IMR-90 (cell line): ENCODE measurements around the gene SAMD11. TPM values are rescaled to one million over a fixed set of nuclear protein-coding genes. Genes with fewer than 3 reads are reported as not detected.

ENCODE experiments used
- ATAC-seq: fragments of 200-7000 bp; cut with Tn5 transposase; 2 replicates; pipeline ENCODE4 v1.9.1; 2020; ENCODE audit warnings: low read depth, mild to moderate bottlenecking, moderate library complexity
- BruUV-seq: library from RNA; stranded (reverse); fragments of 400-500 nt; replicated peaks from 2 replicates; lab custom pipeline; 2021; lab: Mats Ljungman, UMichigan
- CTCF ChIA-PET: fragments of 300-600 bp; formaldehyde crosslinking; extraction: SDS; loops from one replicate; lab custom pipeline; 2021; ENCODE audit warnings: antibody characterized with exemption; lab: Yijun Ruan, JAX
- POLR2A ChIA-PET: fragments of 300-600 bp; sonication (Branson Sonifier 250); formaldehyde crosslinking; loops from one replicate; lab custom pipeline; 2022; ENCODE audit warnings: antibody characterized with exemption; ENCODE audit not compliant: unreplicated experiment; lab: Charles Lee
- DNase-seq: peaks from one replicate; pipeline ENCODE4 v3.0.0; 2013
- H2AFZ ChIP-seq: replicated peaks from 2 replicates; pipeline ENCODE3; 2013; ENCODE audit warnings: low read length, mild to moderate bottlenecking; ENCODE audit not compliant: poor library complexity
- H2AK5ac ChIP-seq: 2 replicates; pipeline ENCODE4 v1.6.1; 2013; ENCODE audit warnings: low read depth, low read length, inconsistent platforms
- H2AK9ac ChIP-seq: replicated peaks from 2 replicates; pipeline ENCODE3; 2013; ENCODE audit warnings: mild to moderate bottlenecking, low read depth, low read length, moderate library complexity; ENCODE audit not compliant: poor library complexity
- H2BK120ac ChIP-seq: 2 replicates; pipeline ENCODE4 v1.6.1; 2013; ENCODE audit warnings: low read depth, low read length, inconsistent platforms
- H2BK15ac ChIP-seq: 3 replicates; pipeline ENCODE4 v1.6.1; 2013; ENCODE audit warnings: low read depth, low read length, inconsistent platforms
- H2BK20ac ChIP-seq: 2 replicates; pipeline ENCODE4 v1.6.1; 2013; ENCODE audit warnings: low read depth, mild to moderate bottlenecking, inconsistent platforms, low read length, moderate library complexity
- H2BK5ac ChIP-seq: 2 replicates; pipeline ENCODE4 v1.6.1; 2013; ENCODE audit warnings: mild to moderate bottlenecking, low read depth, low read length, inconsistent platforms; ENCODE audit not compliant: poor library complexity, severe bottlenecking
- H3K14ac ChIP-seq: replicated peaks from 2 replicates; pipeline ENCODE4 v1.6.1; 2013; ENCODE audit warnings: low read depth, low read length, inconsistent platforms
- H3K18ac ChIP-seq: 2 replicates; pipeline ENCODE4 v1.6.1; 2013; ENCODE audit warnings: low read depth, low read length, control low read depth
- H3K23ac ChIP-seq: 2 replicates; pipeline ENCODE4 v1.6.1; 2013; ENCODE audit warnings: low read depth, low read length, inconsistent platforms
- H3K27ac ChIP-seq: 2 replicates; pipeline ENCODE4 v1.5.1; 2013; ENCODE audit warnings: mild to moderate bottlenecking, control low read depth, low read length; ENCODE audit not compliant: insufficient read depth
- H3K27me3 ChIP-seq: 2 replicates; pipeline ENCODE4 v1.6.1; 2013; ENCODE audit warnings: low read length; ENCODE audit not compliant: control insufficient read depth, insufficient read depth
- H3K36me3 ChIP-seq: 2 replicates; pipeline ENCODE4 v1.6.1; 2013; ENCODE audit warnings: low read length, mixed read lengths; ENCODE audit not compliant: control insufficient read depth, insufficient read depth
- H3K4ac ChIP-seq: 2 replicates; pipeline ENCODE4 v1.6.1; 2013; ENCODE audit warnings: low read depth, low read length, inconsistent platforms
- H3K4me1 ChIP-seq: 2 replicates; pipeline ENCODE4 v1.6.1; 2013; ENCODE audit warnings: low read length, mixed read lengths; ENCODE audit not compliant: control insufficient read depth, insufficient read depth
- H3K4me2 ChIP-seq: 2 replicates; pipeline ENCODE4 v1.6.1; 2013; ENCODE audit warnings: low read depth, mild to moderate bottlenecking, control low read depth, low read length, moderate library complexity
- H3K4me3 ChIP-seq: 2 replicates; pipeline ENCODE4 v1.5.1; 2013; ENCODE audit warnings: low read depth, mild to moderate bottlenecking, control low read depth, low read length, moderate library complexity; ENCODE audit not compliant: insufficient read depth
- H3K56ac ChIP-seq: 2 replicates; pipeline ENCODE4 v1.6.1; 2013; ENCODE audit warnings: low read length, inconsistent platforms; ENCODE audit not compliant: insufficient read depth; ENCODE audit errors: extremely low read depth
- H3K79me1 ChIP-seq, 2 experiments: 2 replicates each; pipeline ENCODE4 v1.6.1; 2013; ENCODE audit warnings: low read length in 2 of 2, inconsistent platforms in 1 of 2, low read depth in 1 of 2
- H3K9ac ChIP-seq: 2 replicates; pipeline ENCODE4 v1.6.1; 2013; ENCODE audit warnings: low read depth, low read length, control low read depth
- H3K9me1 ChIP-seq: 2 replicates; pipeline ENCODE4 v1.6.1; 2013; ENCODE audit warnings: low read length, inconsistent platforms; ENCODE audit not compliant: insufficient read depth
- H3K9me3 ChIP-seq: 2 replicates; pipeline ENCODE4 v1.6.1; 2013; ENCODE audit warnings: low read length; ENCODE audit not compliant: control insufficient read depth, insufficient read depth
- H4K20me1 ChIP-seq: 2 replicates; pipeline ENCODE4 v1.6.1; 2013; ENCODE audit warnings: low read length, inconsistent platforms; ENCODE audit not compliant: insufficient read depth
- H4K5ac ChIP-seq: 2 replicates; pipeline ENCODE4 v1.6.1; 2013; ENCODE audit warnings: mild to moderate bottlenecking, low read depth, low read length, control low read depth
- H4K8ac ChIP-seq, 2 experiments: 2 replicates each; pipeline ENCODE4 v1.6.1; 2013; ENCODE audit warnings: low read depth in 2 of 2, low read length in 2 of 2, control low read depth in 1 of 2, inconsistent platforms in 1 of 2
- H4K91ac ChIP-seq: 2 replicates; pipeline ENCODE4 v1.6.1; 2013; ENCODE audit warnings: low read depth, low read length, inconsistent platforms; ENCODE audit not compliant: insufficient read depth
- CTCF ChIP-seq: conservative IDR thresholded peaks from 2 replicates; pipeline ENCODE4 v1.5.1; 2012; ENCODE audit warnings: mild to moderate bottlenecking, low read depth, low read length, improper control_type of control experiment
- ELK1 ChIP-seq: fragments of 150-350 bp; IDR thresholded peaks from 2 replicates; pipeline ENCODE4 v1.6.1; 2016; ENCODE audit warnings: low read depth, mild to moderate bottlenecking, low read length, moderate library complexity, borderline replicate concordance
- MAFK ChIP-seq: IDR thresholded peaks from 2 replicates; pipeline ENCODE4 v1.6.1; 2012; ENCODE audit warnings: low read depth, low read length, improper control_type of control experiment
- MXI1 ChIP-seq: IDR thresholded peaks from 2 replicates; pipeline ENCODE4 v1.6.1; 2012; ENCODE audit warnings: low read depth, mild to moderate bottlenecking, low read length, moderate library complexity, borderline replicate concordance
- NFE2L2 ChIP-seq: fragments of 150-350 bp; IDR thresholded peaks from 2 replicates; pipeline ENCODE4 v1.6.1; 2016; ENCODE audit warnings: low read depth, mild to moderate bottlenecking, low read length
- SMC3 ChIP-seq: fragments of 150-350 bp; IDR thresholded peaks from 2 replicates; pipeline ENCODE4 v1.6.1; 2016; ENCODE audit warnings: low read depth, mild to moderate bottlenecking, antibody characterized with exemption, low read length, moderate library complexity
- WGBS, 2 experiments: methylation state at CpG; one replicate each; pipeline versions ENCODE4 v1.1.5 to v1.1.7; 2013; ENCODE audit warnings: missing lambda C conversion rate in 2 of 2; ENCODE audit not compliant: insufficient read length in 1 of 2; ENCODE audit errors: extremely low coverage in 2 of 2; 5-methylcytosine and 5-hydroxymethylcytosine counted together
- dilution Hi-C: fragments of 300-500 bp; cut with HindIII; formaldehyde crosslinking; loops from one replicate; pipeline ENCODE4 v1.14.3; 2018; ENCODE audit warnings: low sequenced_read_pairs; ENCODE audit not compliant: unreplicated experiment
- in situ Hi-C: fragments of 300-500 bp; cut with MboI; formaldehyde crosslinking; loops from 3 replicates; pipeline ENCODE4 v1.14.3; 2019; ENCODE audit warnings: low sequenced_read_pairs, inconsistent platforms, mixed read lengths
- intact Hi-C: fragments of 100-400 bp; cut with micrococcal nuclease; formaldehyde crosslinking; loops from 2 replicates; pipeline ENCODE4 v1.10.0; 2022
- polyA plus RNA-seq, 3 experiments: library from polyadenylated mRNA; depleted of rRNA; stranded (reverse); fragments of >200 nt; gene quantifications; 2 replicates each; pipeline ENCODE4 v1.2.3, GENCODE V29; 2012; ENCODE audit warnings: low replicate concordance in 1 of 3
- total RNA-seq: library from RNA; depleted of rRNA; stranded (reverse); fragments of >200 nt; gene quantifications from 2 replicates; pipeline ENCODE4 v1.2.3, GENCODE V29; 2012

Gene SAMD11
- total and polyA plus RNA-seq, 2 of the 4 experiments (the other 2 are of a cell fraction): 5.9 to 22.9 TPM

GRCh38 chr1:970973-971730 is 47.4 kb downstream of the SAMD11 start:
- no peak overlapping the region for H3K56ac ChIP-seq
- WGBS, 2 experiments: 85% methylated on average over 10 of the region's 42 CpGs; no CpG with 5 or more reads in 1 of the 2 experiments
- H2BK5ac ChIP-seq: no peak overlapping the region
- in situ Hi-C loops: no loop called here
- POLR2A ChIA-PET: no interaction called here
- no peak overlapping the region for H3K27ac ChIP-seq
- no peak overlapping the region for H3K9ac ChIP-seq
- H3K27me3 ChIP-seq: peaks cover 5% of the 10 kb centered on the region; the same call in 1 of the 2 replicates
- H3K23ac ChIP-seq: no peak overlapping the region
- no peaks in the 10 kb centered on the region for H3K9me3 ChIP-seq
- H2BK120ac ChIP-seq: no peak overlapping the region
- no peak for ATAC-seq
- DNase-seq: no peak
- intact Hi-C loops: no loop called here
- no peak overlapping the region for H2BK20ac ChIP-seq
- no TSS peak for BruUV-seq
- H3K18ac ChIP-seq: no peak overlapping the region
- no peak overlapping the region for H2AK5ac ChIP-seq
- no peak overlapping the region for H4K5ac ChIP-seq
- dilution Hi-C loops: no loop called here
- H4K91ac ChIP-seq: no peak overlapping the region
- H2AFZ ChIP-seq: no peak overlapping the region
- 0 out of 4 replicates have a peak, but pooled peaks cover 0 to 6% of the 10 kb centered on the region in 2 experiments for H3K79me1 ChIP-seq
- H3K4me3 ChIP-seq: no peak overlapping the region
- peaks cover 6% of the 10 kb centered on the region for H3K9me1 ChIP-seq
- H3K4ac ChIP-seq: no peak overlapping the region
- TF ChIP-seq CTCF (no peak), MXI1 (no peak), MAFK (no peak), ELK1 (no peak), SMC3 (no peak), NFE2L2 (no peak)
- H4K8ac ChIP-seq: no peak overlapping the region
- no peak overlapping the region for H2BK15ac ChIP-seq
- no peak overlapping the region for H3K14ac ChIP-seq
- H4K20me1 ChIP-seq: no peaks in the 10 kb centered on the region; the same call in 1 of the 2 replicates
- H2AK9ac ChIP-seq: no peak overlapping the region
- CTCF ChIA-PET: no interaction called here
- H3K36me3 ChIP-seq: no peaks in the 10 kb centered on the region
- H3K4me2 ChIP-seq: no peak overlapping the region
- H3K4me1 ChIP-seq: peaks cover under 1% of the 10 kb centered on the region; the same call in 1 of the 2 replicates
